Measurements from ENCODE around the gene SLC25A4. TPM values are rescaled to one million over a fixed set of nuclear protein-coding genes. Genes with fewer than 3 reads are reported as not detected.
"Not testable (repeated sequence)": the region's sequence is repeated elsewhere in the genome, so short reads cannot be mapped to it uniquely, and the experiment has no call there.

The SLC25A4 gene
- 10 to 100 TPM; 37.9 to 43.9 TPM for total RNA-seq
- long read RNA-seq, full-length matches to known transcripts, result 377 of 406 reads
- long read RNA-seq, partial matches to known transcripts, result 16 of 406 reads
- long read RNA-seq, other reads (novel, unspliced or antisense), result 13 of 406 reads

DNA sequence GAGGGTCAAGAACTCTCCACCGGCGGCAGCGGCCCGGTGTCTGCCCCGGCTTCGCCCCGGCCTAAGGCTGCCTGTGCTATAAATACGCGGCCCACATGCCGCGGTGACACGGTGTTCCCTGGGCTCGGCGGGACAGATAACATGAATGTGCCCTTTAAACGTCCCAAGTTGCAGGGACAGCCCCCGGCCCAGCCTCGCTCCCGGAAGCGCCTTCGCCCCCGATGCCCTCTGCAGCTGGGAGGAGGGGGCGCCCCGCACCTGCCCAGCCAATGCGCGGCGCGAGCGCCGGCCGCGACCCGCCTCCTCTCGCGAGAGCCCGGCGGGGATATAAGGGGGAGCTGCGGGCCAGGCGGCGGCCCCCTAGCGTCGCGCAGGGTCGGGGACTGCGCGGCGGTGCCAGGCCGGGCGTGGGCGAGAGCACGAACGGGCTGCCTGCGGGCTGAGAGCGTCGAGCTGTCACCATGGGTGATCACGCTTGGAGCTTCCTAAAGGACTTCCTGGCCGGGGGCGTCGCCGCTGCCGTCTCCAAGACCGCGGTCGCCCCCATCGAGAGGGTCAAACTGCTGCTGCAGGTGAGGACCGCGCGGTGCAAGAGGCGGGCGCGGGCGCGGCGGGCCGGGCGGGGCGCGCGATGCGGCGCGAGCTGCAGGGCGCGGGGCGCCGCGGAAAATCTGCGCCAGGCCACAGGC is at the start of gene SLC25A4:
Gene SLC25A4, plus strand, starts transcription at position 355 of the 689 bp plus-strand sequence. Its CDS starts 107 bp downstream, at position 462.
- intact Hi-C loops (cut with DNase I, micrococcal nuclease), result no loop called here
- DNase-seq (peak; percentile 87 to 90), ATAC-seq (peak; percentile 95)

DNA sequence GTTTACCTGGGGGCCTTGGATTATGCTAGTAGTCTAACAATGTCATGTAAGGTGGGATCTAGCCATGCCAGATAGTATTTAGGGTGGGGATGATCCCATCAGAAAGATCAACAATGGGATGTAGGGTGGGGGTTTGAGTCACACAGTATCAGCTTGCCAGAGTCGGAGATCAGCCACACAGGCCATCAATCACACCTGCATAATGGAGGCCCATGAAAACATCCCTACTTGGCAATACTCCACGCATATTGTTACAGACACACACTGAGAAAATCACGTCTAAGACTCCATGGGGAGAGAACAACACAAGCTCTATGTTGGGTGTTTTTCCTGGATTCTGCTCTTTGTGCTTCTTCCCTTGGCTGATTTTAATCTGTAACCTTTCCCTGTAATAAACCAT is 49.5 kb upstream of the SLC25A4 start:
- ATAC-seq, result no peak
- no peak for DNase-seq
- intact Hi-C loops (cut with DNase I, micrococcal nuclease), result no loop called here

- ATAC-seq (peak; percentile 52), DNase-seq (peak in 1 of 2 donors; percentile 34)
- intact Hi-C loops (cut with DNase I, micrococcal nuclease), result no loop called here
These were observed 46.9 kb upstream of the SLC25A4 start for GRCh38 chr4:185096032-185096653.

GRCh38 chr4:185098474-185098873 is 44.6 kb upstream of the SLC25A4 start:
- intact Hi-C loops (cut with DNase I, micrococcal nuclease), result no loop called here
- DNase-seq (no peak), ATAC-seq (no peak)

DNA sequence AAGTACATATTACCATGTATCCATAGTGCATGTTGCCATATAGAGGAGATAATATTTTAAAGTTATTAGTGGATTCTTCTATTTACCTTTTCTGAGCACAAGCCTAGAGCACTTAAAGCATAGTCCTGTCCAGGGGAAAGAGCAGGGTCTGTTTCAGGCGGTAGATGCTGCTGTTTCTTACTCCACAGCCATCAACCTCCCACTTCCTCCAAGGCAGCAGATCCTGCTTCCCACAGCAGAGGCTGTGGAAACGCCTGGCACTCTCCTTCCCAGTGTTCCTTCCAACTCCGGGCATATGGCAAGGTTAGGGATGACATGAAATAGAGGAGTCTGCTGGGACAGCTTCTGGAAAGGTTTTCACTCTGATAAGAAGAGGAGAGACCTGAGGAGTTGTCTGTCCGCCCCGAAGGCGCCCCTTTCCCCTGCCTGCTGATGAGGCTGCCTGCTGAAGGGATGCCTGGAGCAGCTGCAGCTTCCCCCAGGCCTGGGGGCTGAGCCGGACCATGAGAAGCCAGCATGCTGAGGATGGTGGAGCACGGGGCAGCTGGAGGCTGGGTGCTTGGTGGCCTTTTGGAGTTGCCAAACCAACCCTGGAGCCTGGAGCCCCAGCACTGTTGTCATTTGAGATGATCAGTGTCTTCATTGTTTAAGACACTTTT is 43.9 kb upstream of the SLC25A4 start:
- ATAC-seq (no peak), DNase-seq (no peak)
- intact Hi-C loops (cut with DNase I, micrococcal nuclease), result no loop called here

- DNase-seq (no peak), ATAC-seq (no peak)
- intact Hi-C loops (cut with DNase I, micrococcal nuclease), result no loop called here
These were observed 43.1 kb upstream of the SLC25A4 start for GRCh38 chr4:185099940-185100339.

- intact Hi-C loops (cut with DNase I, micrococcal nuclease), result no loop called here
- ATAC-seq, result no peak
- no peak for DNase-seq
These were observed 42.6 kb upstream of the SLC25A4 start for GRCh38 chr4:185100423-185100822.

DNA sequence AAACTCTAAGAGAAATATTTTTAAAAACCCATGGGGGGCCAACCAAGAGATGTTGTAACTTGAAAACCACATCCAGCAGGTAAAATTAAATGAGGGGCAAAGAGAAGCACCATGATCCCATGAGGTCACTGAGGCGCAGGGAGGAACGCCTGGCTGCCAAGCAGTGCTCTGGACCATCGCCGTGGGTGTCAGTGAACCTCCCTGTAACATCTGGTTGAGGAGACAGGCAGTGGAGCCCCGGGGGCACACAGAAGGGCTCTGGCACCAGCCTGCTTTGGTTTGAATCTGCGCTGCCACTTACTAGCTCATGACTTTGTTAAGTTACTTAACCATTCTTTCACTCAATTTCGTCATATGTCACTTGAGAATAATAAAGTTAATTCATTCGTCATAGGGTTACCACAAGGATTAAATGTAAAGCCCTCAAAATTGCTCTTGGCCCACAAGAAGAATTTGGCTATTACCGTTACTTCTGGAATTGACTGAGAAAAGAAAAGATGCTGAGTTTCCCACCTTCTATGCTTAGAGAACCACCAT is 41.6 kb upstream of the SLC25A4 start:
- DNase-seq (no peak), ATAC-seq (no peak)
- intact Hi-C loops (cut with DNase I, micrococcal nuclease), result no loop called here

DNA sequence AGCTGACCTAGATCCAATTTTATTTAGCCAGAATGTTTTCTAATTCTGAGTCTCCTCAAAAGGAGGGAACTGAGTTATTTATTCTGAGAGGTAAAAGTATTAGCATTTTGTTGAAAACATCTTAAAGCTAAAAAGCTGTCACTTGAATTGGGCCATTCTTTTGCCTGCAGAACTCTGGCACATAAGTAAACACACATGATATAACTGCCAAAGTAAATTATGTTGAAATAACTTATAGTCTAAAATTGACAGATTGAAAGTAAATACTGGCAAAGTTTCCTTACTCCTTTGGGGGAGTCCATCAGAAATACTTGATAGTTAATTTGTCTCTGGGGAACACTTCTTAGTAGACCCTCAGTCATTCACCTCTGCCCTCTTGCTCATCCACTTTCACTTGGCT is 38.3 kb upstream of the SLC25A4 start:
- intact Hi-C loops (cut with DNase I, micrococcal nuclease), result no loop called here
- ATAC-seq (no peak), DNase-seq (no peak)

- no peak for ATAC-seq
- intact Hi-C loops (cut with DNase I, micrococcal nuclease), result no loop called here
- DNase-seq, result no peak
These were observed 36.7 kb upstream of the SLC25A4 start for GRCh38 chr4:185106353-185106752.

GRCh38 chr4:185107574-185107973 is 35.5 kb upstream of the SLC25A4 start:
- DNase-seq; ATAC-seq; intact Hi-C loops (cut with DNase I, micrococcal nuclease): not testable (repeated sequence)

DNA sequence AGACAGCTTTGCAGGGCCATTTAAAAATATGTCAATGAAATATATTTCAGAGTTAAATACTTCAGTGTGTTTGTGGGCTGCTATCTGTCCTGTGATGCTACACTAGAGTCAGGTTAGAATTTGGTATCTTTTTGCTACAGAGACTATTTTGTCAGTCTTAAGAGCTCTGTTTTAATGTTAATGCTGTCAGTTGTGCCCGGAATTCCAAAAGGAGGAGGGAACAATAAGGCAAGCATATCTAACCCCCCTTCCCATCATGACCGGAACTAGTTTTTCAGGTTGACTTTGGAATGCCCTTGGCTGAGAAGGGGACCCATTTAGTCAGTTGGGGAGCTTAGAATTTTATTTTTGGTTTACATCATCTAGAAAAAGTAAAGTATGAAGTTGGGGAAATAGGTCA is 34.9 kb upstream of the SLC25A4 start:
- DNase-seq, result no peak
- intact Hi-C loops (cut with DNase I, micrococcal nuclease), result no loop called here
- no peak for ATAC-seq

GRCh38 chr4:185108669-185109068 is 34.4 kb upstream of the SLC25A4 start:
- intact Hi-C loops (cut with DNase I, micrococcal nuclease), result no loop called here
- DNase-seq, result no peak
- peak; percentile 93 for ATAC-seq

DNA sequence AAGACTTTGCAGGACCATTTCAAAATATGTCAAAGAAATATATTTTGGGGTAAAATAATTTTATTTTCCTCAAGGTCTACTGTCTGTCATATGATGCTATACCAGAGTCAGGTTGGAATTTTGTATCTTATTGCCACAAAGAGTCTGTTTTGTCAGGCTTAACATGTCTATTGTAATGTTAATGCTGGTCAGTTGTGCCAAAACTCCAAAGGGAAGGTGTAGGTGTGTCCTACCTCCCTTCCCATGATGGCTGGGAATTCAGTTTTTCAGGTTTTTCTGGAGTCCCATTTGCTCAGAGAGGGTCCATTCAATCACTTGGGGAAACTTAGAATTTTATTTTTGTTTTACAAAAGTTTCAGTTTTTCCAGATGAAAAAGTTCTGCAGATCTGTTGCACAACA is 33.3 kb upstream of the SLC25A4 start:
- intact Hi-C loops (cut with DNase I, micrococcal nuclease), result no loop called here
- no peak for DNase-seq
- no peak for ATAC-seq

DNA sequence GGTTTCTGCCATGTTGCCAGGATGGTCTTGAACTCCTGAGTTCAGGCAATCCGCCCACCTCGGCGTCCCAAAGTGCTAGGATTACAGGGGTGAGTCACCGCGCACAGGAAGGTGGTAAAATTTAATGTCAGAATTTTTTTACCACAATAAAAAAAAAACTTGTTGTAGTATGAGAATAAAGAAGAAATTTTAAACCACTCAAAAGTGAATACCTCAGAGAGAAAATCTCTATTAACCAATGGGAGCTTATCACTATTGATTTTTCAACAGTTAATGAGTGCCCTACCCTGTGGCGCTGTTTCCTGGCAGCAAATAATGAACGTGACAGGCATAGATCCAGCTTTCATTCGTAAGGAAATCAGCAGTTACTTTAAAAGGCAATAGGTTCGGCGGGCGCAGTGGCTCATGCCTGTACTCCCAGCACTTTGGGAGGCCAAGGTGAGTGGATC is 32.7 kb upstream of the SLC25A4 start:
- peak; percentile 44 for ATAC-seq
- no peak for DNase-seq
- intact Hi-C loops (cut with DNase I, micrococcal nuclease), result no loop called here

DNA sequence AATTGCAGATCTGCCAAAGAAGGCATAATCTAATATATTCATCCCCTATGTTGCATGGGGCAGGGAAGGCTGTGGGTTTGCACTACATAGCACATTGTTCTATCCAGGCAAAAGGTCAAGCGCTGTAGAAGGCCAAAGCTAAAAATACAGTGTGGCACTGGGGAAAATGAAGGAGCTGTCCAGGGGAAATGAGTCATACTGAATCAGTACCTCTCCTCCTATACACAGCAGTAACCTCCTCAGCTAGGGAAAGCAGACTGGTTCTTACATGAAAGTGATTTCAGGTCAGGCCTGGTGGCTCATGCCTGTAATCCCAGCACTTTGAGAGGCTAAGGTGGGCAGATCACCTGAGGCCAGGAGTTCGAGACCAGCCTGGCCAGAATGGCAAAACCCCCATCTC is 31.0 kb upstream of the SLC25A4 start:
- intact Hi-C loops (cut with DNase I, micrococcal nuclease), result no loop called here
- DNase-seq (no peak), ATAC-seq (peak; percentile 23)

- ATAC-seq, result no peak
- no peak for DNase-seq
- intact Hi-C loops (cut with DNase I, micrococcal nuclease), result no loop called here
These were observed 29.7 kb upstream of the SLC25A4 start for GRCh38 chr4:185113340-185113739.

DNA sequence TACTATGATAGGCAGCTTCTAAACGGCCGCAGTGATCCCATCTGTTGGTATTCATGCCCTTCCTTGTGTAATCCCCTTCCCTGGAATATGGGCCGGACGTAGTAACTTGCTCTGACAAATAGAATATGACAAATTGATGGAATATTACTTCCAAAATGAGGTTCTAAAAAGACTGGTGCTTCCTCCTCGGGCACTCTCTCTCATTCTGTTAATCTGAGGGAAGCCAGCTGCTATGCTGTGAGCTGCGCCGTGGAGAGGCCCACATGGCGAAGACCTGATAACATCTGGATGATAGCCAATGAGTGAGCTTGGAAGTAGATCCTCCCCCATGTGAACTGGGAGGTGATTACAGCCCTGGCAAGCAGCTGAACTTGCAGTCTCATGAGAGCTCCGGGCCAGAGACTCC is 27.2 kb upstream of the SLC25A4 start:
- peak; percentile 98 for ATAC-seq
- peak; percentile 39 to 40 for DNase-seq
- intact Hi-C loops (cut with DNase I, micrococcal nuclease), result no loop called here

DNA sequence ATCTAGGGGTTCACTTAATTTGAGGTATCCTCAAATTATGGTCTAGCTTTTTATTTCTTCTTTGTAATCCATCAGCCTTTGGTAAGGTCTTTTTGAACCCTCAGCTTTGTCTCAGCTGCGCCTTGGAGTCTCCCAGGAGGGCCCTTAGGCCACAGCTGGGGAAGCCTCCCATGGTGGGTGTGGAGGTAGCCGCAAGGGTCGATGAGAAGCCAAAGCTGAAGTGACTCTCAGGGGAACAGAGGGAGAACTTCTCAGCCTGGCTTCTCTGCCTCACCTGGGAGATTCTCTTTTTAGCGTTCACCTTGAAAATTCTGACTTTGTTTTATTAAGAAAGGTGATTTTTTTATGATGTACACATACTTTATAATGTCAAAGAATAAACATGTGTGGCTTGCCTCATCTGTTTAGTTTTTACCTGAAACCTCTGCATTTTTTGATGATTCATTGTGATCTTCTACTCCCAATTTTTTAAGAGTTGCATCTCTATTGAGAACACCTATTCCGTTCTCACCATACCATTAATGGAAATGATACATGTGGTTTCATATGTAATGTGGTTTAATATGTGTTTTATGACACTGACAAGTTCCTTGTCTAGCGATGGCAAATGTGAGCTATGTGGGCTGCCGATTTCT is 25.6 kb upstream of the SLC25A4 start:
- intact Hi-C loops (cut with DNase I, micrococcal nuclease), result no loop called here
- no peak for DNase-seq

More for the DNA sequence above, 25.6 kb upstream of the SLC25A4 start:
- no peak for ATAC-seq

All from left colon (tissue), 2 donors.